Posterior cingulate gyrus (tissue), 11 donors: Measurements from ENCODE around the gene UTP3.
"Not testable (repeated sequence)": the region's sequence is repeated elsewhere in the genome, so short reads cannot be mapped to it uniquely, and the experiment has no call there.

Experiments
- DNase-seq, 10 donors: peaks; one replicate each; pipeline versions ENCODE4 v3.0.0 to v3.0.0-alpha.2; 2020 to 2021; ENCODE audit warnings: mixed read lengths in 3 of 10
- intact Hi-C: fragments of 100-400 bp; cut with DNase I; formaldehyde crosslinking; loops from one replicate; pipeline ENCODE4 v1.15.1; 2023

UTP3 gene, protein sequence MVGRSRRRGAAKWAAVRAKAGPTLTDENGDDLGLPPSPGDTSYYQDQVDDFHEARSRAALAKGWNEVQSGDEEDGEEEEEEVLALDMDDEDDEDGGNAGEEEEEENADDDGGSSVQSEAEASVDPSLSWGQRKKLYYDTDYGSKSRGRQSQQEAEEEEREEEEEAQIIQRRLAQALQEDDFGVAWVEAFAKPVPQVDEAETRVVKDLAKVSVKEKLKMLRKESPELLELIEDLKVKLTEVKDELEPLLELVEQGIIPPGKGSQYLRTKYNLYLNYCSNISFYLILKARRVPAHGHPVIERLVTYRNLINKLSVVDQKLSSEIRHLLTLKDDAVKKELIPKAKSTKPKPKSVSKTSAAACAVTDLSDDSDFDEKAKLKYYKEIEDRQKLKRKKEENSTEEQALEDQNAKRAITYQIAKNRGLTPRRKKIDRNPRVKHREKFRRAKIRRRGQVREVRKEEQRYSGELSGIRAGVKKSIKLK

GRCh38 chr4:70687821-70688794 is at the start of gene UTP3:
UTP3 (plus strand) TSS chr4:70688532; CDS start chr4:70688678, 146 bp downstream.
- DNase-seq = peak; percentile 91 to 99 (median 94)
- intact Hi-C loops = loop anchor here (2.0 to 10.0 kb wide), 3 partner anchors 17 to 147 kb away; partner anchors contain the start of genes GRSF1 and RUFY3

- intact Hi-C loops = no loop called here
- no peak for DNase-seq
Observed at GRCh38 chr4:70640192-70640591, 48.1 kb upstream of the UTP3 start.

- not testable (repeated sequence) for DNase-seq
Observed at GRCh38 chr4:70650741-70651140, 37.6 kb upstream of the UTP3 start.

GRCh38 chr4:70651864-70652506 is 36.3 kb upstream of the UTP3 start:
- DNase-seq = no peak
- intact Hi-C loops = no loop called here

More at GRCh38 chr4:70650741-70651140, 37.6 kb upstream of the UTP3 start:
- intact Hi-C loops = not testable (repeated sequence)

GRCh38 chr4:70654605-70655011 is 33.7 kb upstream of the UTP3 start:
- intact Hi-C loops = no loop called here
- DNase-seq = no peak

DNA sequence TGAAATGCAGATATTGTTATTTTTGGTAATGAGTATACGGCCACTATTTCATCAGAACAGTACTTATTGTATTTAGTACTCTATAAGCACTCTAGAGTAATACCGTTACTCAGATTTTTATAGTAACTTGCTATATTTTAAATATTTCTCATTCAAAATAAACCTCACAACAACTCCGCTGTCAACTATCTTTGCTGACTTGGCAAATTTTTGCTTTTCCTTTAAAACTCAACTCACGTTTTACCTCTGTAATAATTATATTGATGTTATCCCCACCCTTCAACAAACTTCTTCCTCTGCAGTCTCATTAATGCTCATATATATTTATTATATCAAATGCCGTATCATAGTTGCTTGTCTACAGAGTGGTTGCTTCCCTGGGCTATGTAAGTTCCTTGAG is 31.0 kb upstream of the UTP3 start:
- no peak for DNase-seq
- intact Hi-C loops = no loop called here

- DNase-seq = no peak
- intact Hi-C loops = no loop called here
Observed at GRCh38 chr4:70658418-70658817, 29.9 kb upstream of the UTP3 start.

- intact Hi-C loops = no loop called here
Observed at GRCh38 chr4:70660106-70660505, 28.2 kb upstream of the UTP3 start.

GRCh38 chr4:70661309-70661922 is 26.9 kb upstream of the UTP3 start:
- intact Hi-C loops, DNase-seq: not testable (repeated sequence)

More at GRCh38 chr4:70660106-70660505, 28.2 kb upstream of the UTP3 start:
- no peak for DNase-seq

DNA sequence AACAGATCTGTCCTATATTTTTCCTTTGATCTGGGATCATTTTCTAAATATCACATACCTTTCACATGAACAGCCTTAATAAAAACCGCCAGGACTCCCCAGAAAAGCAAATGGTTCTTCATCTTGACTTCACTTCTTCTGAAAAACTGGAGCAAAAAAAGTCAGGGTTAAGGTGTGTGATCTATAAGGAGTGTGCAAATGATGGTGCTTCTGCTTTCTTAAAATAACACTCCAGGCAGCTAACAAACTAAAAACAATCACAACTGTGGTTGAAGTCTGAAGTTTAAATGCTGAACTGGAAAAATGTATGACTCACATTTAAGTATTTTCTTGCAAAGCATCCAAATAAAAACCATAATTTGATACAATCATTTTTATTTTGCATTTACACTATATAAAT is 22.0 kb upstream of the UTP3 start, which contains the start of gene JCHAIN:
Gene JCHAIN (minus strand): TSS at position 140 of the 400 bp plus-strand sequence. CDS start 18 bp downstream, at position 122.
- DNase-seq = no peak
- intact Hi-C loops = no loop called here

- intact Hi-C loops = no loop called here
- no peak for DNase-seq
Observed at GRCh38 chr4:70667740-70668535, 20.4 kb upstream of the UTP3 start.

DNA sequence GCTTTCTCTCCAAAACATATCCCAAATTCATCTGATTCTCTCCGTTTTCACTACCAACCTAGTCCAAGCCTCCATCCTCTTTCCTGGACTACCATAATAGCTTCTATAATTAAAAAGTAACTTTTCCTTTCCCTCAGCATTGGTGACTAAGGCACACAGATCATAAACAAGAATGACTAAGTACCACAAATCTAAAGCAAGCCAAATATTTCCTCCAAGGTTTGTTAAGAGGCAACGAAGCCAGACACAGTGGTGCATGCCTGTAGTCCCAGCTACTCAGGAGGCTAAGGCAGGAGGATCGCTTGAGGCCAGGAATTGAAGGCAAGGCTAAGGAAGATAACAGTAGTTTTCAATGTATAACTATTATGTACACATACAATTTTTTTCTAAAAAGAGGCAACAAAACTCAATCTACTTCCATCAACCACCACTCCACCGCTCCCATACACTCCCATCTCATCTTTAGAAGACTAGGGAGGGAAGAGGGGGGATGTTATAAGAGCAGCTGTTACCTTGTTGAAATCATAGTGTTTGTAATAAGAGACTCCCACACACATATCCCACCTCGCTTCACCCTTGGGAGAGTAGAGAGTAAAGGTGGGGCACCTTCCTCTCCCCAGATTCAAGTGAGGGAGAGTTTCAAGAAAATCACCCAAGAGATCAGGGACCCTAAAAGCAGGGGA is 17.9 kb upstream of the UTP3 start:
- DNase-seq = no peak
- intact Hi-C loops = no loop called here

GRCh38 chr4:70671091-70671490 is 17.2 kb upstream of the UTP3 start:
- DNase-seq = no peak
- intact Hi-C loops = no loop called here

DNA sequence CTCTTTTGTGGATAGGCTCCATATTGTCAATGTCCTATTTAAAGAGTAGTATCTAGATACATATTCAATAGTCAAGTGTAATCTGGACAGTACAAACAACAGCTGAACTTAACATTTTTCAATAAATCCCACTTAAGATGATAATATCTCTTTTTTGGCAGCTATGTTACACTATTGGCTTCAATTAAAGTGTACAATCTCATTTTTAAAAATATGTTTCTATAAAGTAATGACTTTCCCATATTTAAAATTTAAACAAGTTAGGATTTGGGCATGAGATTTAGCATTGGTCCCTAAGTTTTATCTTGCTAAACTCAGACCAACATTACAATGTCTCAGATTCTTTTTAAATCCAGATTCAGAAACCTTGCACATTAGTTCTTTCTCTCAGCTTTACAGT is 14.1 kb upstream of the UTP3 start:
- intact Hi-C loops = no loop called here
- no peak for DNase-seq

GRCh38 chr4:70674731-70675130 is 13.6 kb upstream of the UTP3 start:
- intact Hi-C loops = no loop called here
- DNase-seq = no peak

- intact Hi-C loops = no loop called here
- DNase-seq = no peak
Observed at GRCh38 chr4:70676554-70677090, 11.7 kb upstream of the UTP3 start.

DNA sequence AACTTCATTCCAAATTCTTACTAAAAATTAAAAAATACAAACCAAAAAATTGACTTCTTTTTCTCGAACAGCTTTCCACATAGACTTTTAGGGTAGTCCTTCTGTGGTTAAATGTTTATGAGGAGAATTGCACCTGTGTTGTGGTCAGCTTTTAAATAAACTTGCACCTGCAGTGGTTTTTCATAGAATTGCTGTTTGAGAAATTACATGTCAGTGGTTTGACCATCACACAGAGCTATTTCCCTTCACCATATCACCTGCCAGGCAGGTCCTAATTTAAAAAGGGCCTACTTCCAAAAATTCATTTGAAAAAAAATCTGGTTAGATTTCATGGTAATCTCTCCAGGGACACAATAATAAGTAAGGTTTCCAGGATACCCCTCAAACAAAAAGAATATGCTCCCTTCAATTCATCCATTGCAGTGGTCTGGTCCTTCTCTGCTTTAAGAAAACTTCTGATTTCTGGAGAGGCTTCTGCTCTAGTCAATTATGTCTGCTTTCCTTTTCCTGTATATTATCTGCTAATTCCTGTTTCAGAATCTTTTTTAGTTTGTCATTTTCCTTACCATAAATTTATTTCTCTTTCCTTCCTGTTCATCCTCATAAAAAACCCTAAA is 9.8 kb upstream of the UTP3 start:
- intact Hi-C loops = no loop called here
- no peak for DNase-seq

DNA sequence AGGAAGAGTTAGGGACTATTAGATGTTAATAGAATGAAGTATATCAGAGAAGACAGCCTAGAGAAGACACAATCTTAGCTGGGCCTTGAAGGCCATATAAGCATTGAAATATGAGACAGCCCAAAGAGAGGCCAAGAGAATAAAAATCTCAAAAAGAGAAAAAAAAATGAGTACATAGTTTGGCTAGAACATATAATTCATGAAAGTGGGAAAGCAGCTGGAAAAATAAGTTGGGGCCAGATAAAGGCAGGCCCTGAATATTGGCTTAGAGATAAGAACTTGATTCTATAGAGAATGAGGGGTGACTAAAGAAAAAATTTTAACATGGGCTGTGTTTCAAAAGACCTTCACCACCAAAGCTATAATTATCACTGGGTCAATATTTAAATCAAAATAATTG is 7.4 kb upstream of the UTP3 start:
- intact Hi-C loops = loop anchor here (10.0 kb wide), 1 partner anchor 154 kb away; the partner anchor contains the start of gene GRSF1
- no peak for DNase-seq
